Measurements from ENCODE around the gene BTN3A1. TPM values are rescaled to one million over a fixed set of nuclear protein-coding genes. Genes with fewer than 3 reads are reported as not detected.

BTN3A1 gene
- total and polyA plus RNA-seq, 2 of the 8 experiments (the other 6 are each of a cell fraction or from before 2014, with no cell fraction given): 4.7 to 5.6 TPM

GRCh38 chr6:26445934-26446667 is 44.0 kb downstream of the BTN3A1 start:
- H3K23me2 ChIP-seq (ENCODE audit: low read depth, low read length): no peaks in the 10 kb centered on the region
- no peak overlapping the region for H3K14ac ChIP-seq (ENCODE audit: insufficient read length)
- no peak overlapping the region for H3K18ac ChIP-seq (ENCODE audit: extremely low read depth, low read length)
- no peak overlapping the region for H2BK5ac ChIP-seq (ENCODE audit: low read depth, low read length)
- no peaks in the 10 kb centered on the region for H4K20me1 ChIP-seq (replicated peaks in 1 of 2; ENCODE audit: control insufficient read depth in 1 of 2, insufficient read depth in 2 of 2, low read length in 2 of 2)
- H2BK120ac ChIP-seq (replicated peaks; ENCODE audit: low read depth, low read length): no peak overlapping the region
- H3K9ac ChIP-seq (replicated peaks in 1 of 4; ENCODE audit: extremely low read depth in 1 of 4, low read depth in 3 of 4, low read length in 3 of 4): no peak overlapping the region
- H4K91ac ChIP-seq (replicated peaks; ENCODE audit: insufficient read length, low read length): no peak overlapping the region
- no peak for DNase-seq (ENCODE audit: low read depth in 1 of 2, low spot score in 2 of 2)
- H3K9me3 ChIP-seq (ENCODE audit: insufficient read depth in 2 of 2, low read depth in 1 of 2, low read length in 1 of 2): no peaks in the 10 kb centered on the region
- 72% methylated on average over 5 of the region's 5 CpGs; no CpG with 5 or more reads in 1 of the 2 experiments for WGBS, 2 experiments (ENCODE audit: extremely low coverage in 1 of 2, insufficient coverage in 1 of 2, insufficient read length in 1 of 2, insufficient replicate concordance in 2 of 2, low coverage in 1 of 2, low lambda C conversion rate in 2 of 2, missing lambda C conversion rate in 1 of 2)
- H4K5ac ChIP-seq (ENCODE audit: insufficient read length, low read depth, low read length): no peak overlapping the region
- H3K23ac ChIP-seq (ENCODE audit: insufficient read length): no peak overlapping the region
- H2AFZ ChIP-seq (ENCODE audit: low read length): no peak overlapping the region
- ChIA-PET CTCF (ENCODE audit: partially characterized antibody) (interaction anchor here (0.9 to 1.1 kb wide), 5 partner anchors 8 to 105 kb away, joined by 3 to 4 read pairs (median 4); no protein-coding TSS in a partner anchor), POLR2A (ENCODE audit: partially characterized antibody) (interaction anchor here (1.4 kb wide), 2 partner anchors 10 to 22 kb away, joined by 3 to 4 read pairs; no protein-coding TSS in a partner anchor)
- no peak overlapping the region for H3K27ac ChIP-seq (ENCODE audit: low read depth, low read length)
- no peaks in the 10 kb centered on the region for H3K36me3 ChIP-seq (ENCODE audit: control insufficient read depth in 2 of 4, insufficient read depth in 4 of 4, low read length in 3 of 4)
- H2AK5ac ChIP-seq (ENCODE audit: low read depth, low read length): no peak overlapping the region
- H3K27me3 ChIP-seq (replicated peaks in 1 of 4; ENCODE audit: control insufficient read depth in 3 of 4, extremely low read depth in 1 of 4, insufficient read depth in 3 of 4, low read length in 3 of 4): no peaks in the 10 kb centered on the region
- no peak overlapping the region for H3K4me2 ChIP-seq (ENCODE audit: insufficient read depth in 1 of 2, low read depth in 2 of 2, low read length in 2 of 2)
- H3K56ac ChIP-seq (replicated peaks; ENCODE audit: insufficient read length, low read depth, low read length): no peak overlapping the region
- no peak overlapping the region for H3K4me3 ChIP-seq (ENCODE audit: extremely low read depth in 1 of 4, insufficient read depth in 2 of 4, low read depth in 3 of 4, low read length in 4 of 4)
- no peak overlapping the region for H2BK12ac ChIP-seq (ENCODE audit: low read depth, low read length)
- no peak overlapping the region for H2BK15ac ChIP-seq (ENCODE audit: low read length)
- no peaks in the 10 kb centered on the region for H3K79me2 ChIP-seq (ENCODE audit: control insufficient read depth in 1 of 2, insufficient read depth in 2 of 2, low read length in 2 of 2)
- no peak for FAIRE-seq
- no peak overlapping the region for H4K8ac ChIP-seq (ENCODE audit: extremely low read depth, insufficient read depth, low read length)
- no peaks in the 10 kb centered on the region for H3K4me1 ChIP-seq (replicated peaks in 1 of 4; ENCODE audit: control insufficient read depth in 3 of 4, insufficient read depth in 4 of 4, low read length in 3 of 4)
- H3K4ac ChIP-seq (replicated peaks; ENCODE audit: insufficient read length, low read depth, low read length): no peak overlapping the region
- H2BK20ac ChIP-seq (ENCODE audit: low read length): no peak overlapping the region
- H3K79me1 ChIP-seq (ENCODE audit: low read depth, low read length): no peaks in the 10 kb centered on the region
- no peak for TF ChIP-seq CHD1 (IDR thresholded peaks at IDR 0.05; ENCODE audit: low read depth, low read length)
- TF ChIP-seq SRF (IDR thresholded peaks at IDR 0.05; ENCODE audit: low read depth, low read length): no peak
- no peak for TF ChIP-seq TAF7 (optimal IDR thresholded peaks at IDR 0.05; ENCODE audit: borderline replicate concordance, low read depth, low read length)
- no peak for TF ChIP-seq HDAC6 (IDR thresholded peaks at IDR 0.05; ENCODE audit: low read depth, low read length)
- no peak for TF ChIP-seq PHF8 (conservative IDR thresholded peaks at IDR 0.05; ENCODE audit: low read depth, low read length)
- no peak for TF ChIP-seq CTCF (IDR thresholded peaks at IDR 0.05; ENCODE audit: control extremely low read depth in 1 of 3, insufficient read depth in 1 of 3, low read depth in 1 of 3, low read length in 3 of 3)
- TF ChIP-seq HDAC2 (IDR thresholded peaks at IDR 0.05; ENCODE audit: borderline replicate concordance in 1 of 2, low read depth in 2 of 2, low read length in 2 of 2): no peak
- TF ChIP-seq SIX5 (IDR thresholded peaks at IDR 0.05; ENCODE audit: low read depth, low read length): no peak
- no peak for TF ChIP-seq CHD2 (IDR thresholded peaks at IDR 0.05; ENCODE audit: low read length)
- no peak for TF ChIP-seq RAD21 (IDR thresholded peaks at IDR 0.05 in 1 of 2, conservative IDR thresholded peaks at IDR 0.05 in 1 of 2; ENCODE audit: low read depth in 2 of 2, low read length in 2 of 2)

Measured in H1 (cell line).